NCI-H187 treated with DMSO at 0.1 percent for 48 hours (cell line): Measurements from ENCODE around the gene CD34.

Source experiments
- DNase-seq: peaks from one replicate; lab custom pipeline; 2025; lab: John Stamatoyannopoulos, UW

The CD34 gene

DNA sequence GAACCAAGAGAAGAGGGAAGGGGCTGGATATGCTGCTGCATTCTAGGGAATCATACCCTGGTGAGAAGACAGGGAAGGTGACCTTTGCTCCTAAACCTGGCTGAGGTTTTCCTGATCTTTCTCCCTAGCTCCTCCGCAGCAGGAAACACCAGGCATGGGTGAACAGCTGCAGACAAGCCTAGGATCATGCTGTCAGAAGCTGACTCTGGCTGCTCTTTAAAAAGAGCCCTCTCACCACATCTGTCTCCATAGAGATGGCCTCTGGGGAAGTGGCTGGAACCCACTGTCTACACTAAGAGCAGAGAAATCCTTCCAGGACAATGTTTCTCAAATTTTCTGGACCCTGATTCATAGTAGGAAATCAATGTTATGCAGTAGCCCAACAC lies 57.6 kb downstream of the CD34 start:
- no peak for DNase-seq

DNA sequence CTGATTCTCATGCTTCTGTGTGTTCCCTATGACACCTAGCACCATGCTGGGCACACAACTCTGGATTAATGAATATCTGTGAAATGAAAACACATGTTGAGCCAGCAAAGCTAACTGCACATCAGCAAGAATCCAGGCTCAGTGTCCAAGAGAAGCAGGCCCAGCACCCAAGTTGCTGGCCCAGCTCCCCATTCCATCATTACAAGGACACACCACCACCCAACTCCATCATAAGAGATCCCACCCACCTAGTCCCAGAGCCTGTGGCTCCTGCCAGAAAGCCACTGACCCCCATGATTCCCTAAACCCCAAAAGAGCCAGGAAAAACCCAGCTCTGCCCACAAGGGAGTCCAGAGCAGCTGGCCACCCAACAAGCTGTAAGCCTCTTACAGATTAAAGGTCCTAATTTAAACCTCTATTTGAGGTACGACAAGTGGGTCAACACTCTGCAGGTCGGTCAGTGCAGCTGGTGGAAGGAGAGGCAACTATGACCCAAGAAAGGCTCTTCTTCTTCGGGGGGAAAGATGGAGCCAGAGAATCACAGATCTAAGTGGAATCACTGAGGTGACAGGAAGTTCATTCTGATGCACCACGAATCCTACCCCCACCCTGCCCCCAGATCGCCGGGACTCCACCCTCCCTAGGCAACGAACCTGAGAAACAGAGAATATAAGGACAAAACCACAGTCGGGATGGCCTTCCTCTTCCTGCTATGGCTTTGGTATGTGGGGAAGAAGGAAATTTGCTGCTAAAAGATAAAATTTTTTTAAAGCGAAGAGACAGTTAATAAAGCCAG lies 58.2 kb downstream of the CD34 start:
- no peak for DNase-seq

DNA sequence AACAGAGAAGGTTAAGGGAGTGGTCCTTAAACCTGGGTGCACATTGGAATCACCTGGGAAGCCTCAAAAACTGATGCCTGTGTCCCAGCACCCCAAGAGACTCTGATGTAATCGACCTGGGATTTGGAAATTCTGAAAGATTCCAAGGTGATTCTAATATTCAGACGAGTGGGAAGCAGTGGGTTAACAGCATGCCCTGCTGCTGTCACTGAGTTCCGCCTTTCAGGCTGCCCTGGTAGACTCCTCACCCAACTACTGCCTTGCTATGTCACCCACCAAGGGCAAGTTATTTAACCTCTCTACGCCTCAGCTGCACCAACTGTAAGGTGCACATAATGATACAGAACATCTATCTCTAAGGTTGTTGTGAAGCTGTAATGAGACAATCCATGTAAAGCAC lies 59.2 kb downstream of the CD34 start:
- no peak for DNase-seq

DNA sequence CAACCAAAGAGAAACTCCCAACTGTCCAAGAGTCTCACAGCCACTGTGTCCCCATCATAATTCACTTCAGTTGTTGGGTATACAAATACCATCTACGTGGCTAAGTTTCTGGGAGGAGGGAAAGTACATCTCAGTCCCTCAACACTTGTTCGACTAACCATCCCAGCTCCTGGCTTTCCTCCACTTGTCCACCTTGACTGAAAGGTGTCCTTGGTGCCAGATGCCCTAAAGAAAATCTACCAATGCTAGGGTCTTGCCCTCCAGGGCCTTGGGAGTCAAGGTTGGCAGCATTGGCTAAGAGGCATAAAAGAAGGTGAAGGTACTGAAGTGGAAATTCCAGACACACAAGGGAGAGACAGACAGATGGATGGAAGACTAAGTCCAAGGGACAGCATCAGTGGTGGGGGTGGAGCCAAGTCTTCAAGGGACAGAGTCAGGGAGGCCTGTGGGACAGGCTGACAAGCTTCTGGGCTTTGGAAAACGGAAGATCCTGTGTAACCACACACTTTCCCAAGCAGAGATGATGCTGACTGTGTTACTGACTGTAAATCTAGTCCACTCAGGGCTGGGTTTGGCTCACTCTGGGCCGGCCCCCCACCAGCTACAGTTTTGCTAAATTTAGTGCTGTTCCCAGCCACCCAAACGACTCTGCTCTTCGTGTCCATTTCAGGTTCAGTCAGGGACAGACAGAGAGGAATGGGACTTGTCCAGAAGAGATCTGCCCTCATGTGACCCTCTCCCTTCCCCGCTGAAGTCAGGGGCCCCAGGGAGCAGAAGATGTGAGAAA lies 60.1 kb downstream of the CD34 start:
- DNase-seq: no peak

DNA sequence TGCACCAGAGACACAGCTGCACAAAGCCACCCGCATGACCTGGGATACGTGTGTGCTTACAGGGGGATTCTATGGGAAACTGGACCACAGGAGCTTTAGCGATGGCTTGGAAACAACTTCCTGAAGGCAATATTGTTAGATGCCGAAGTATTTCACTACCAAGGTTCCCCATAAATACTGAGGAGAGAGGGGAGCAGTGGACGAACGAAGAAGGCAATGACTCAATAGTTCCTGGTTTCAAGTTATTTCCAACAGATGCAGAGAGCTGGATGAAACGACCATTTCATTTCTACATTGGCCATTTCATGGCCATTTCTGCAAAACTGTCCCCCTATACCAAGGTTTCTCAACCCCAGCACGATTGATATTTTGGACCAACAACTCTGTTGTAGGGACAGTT lies 61.3 kb downstream of the CD34 start:
- no peak for DNase-seq

DNA sequence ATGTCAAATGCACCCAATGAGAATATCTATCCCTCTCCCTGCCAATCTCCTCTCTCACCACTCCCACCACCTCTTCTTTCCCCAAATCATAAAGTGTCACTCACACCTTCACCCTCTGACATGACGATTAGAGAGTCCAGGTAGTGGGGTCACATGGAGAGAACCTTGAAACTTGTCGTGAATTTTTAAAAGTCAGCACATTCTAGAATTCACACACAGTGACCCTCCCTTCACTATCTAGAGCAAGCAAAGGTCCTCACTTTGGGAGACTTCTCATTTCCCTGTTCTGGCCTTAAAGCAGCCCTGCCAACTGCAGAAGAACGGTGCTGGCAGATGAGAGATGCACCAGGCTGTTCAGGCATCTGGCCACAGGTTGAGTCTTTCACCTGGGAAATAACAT lies 61.9 kb downstream of the CD34 start:
- DNase-seq: no peak

DNA sequence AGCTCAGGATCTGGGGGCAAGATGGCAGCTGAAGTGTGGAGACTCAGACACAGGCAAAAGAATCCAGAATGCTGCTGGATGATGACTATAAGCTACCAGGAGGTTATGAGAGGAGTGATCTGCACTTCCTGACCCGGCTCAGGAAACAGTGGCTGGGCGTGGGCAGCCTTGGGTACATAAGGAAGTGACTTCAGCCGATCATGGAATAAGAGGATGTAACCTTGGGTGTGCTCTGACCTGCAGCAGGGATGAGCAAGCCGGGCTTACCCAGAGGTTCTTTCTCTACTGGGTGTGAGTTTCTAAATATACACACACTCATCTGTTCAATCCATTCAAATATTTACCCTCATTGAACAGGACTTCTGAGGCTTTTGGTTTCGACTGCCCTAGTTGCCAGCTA lies 62.7 kb downstream of the CD34 start:
- DNase-seq: no peak

DNA sequence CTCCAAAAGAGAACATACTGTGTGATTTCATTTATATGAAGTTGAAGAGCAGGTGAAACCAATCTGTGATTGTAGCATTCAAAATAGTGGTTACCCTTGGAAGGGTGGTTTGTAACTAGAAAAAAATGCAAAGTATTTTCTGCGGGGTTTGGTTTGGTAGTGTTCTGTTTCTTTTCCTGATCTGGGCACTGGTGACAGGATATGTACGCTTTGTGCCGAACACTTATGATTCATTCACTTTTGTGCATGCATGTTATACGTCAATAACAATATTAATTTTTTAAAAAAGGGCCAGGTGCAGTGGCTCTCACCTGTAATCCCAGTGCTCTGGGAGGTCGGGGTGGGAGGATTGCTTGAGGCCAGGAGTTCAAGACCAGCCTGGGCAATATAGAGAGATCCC lies 63.8 kb downstream of the CD34 start:
- no peak for DNase-seq

DNA sequence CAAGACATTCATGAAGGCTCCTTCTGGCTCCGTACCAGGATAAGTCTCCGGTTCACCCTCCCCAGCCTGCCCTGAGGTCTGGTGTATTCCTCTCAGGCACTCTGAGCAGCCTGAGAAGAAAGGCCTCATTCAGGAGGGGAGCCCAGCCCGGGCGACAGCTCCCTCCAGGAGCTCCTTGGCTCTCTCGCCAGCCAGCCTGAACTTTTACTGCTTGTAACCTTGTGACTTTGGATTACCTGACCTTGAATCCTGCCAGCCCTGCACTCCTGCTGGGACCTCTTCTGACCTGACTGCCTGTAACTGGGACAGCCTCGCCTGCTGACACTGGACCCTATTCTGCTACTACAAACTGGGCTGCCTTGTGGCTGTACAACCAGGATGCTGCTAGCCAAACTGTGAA lies 65.8 kb downstream of the CD34 start:
- DNase-seq: no peak

DNA sequence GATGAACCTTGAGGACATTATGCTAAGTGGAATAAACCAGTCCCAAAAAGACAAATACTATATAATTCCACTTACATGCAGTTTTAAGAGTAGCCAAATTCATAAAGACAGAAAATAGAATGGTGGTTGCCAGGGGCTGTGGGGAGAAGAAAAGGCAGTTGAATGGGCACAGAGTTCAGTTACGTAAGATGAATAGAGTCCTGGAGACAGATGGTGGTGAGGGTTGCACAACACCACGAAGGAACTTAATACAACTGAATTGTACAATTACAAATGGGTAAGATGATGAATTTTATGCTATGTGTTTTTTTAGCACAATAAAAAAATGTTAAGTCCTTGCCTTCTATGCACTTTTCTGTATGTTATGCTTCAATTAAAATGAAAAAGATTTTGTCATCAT lies 66.6 kb downstream of the CD34 start:
- no peak for DNase-seq

DNA sequence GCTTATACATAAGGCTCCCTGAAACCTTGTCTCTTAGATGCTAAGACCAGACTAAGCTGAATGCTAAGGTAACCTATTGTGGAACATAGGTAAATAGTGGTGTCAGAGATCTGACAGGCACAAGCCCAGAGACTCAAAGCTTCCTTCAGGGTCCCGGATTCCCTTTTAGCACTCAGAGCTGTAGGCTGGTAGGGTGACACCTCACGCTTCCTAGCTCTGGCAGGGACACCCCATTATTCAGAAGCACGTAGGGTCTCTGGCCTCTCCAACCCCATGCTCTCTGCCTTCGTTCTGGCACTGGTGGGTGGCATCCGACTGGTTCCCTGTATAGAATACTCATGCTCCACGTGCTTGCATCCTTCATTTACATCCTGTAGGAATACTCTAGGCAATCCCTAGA lies 68.4 kb downstream of the CD34 start:
- DNase-seq: no peak

DNA sequence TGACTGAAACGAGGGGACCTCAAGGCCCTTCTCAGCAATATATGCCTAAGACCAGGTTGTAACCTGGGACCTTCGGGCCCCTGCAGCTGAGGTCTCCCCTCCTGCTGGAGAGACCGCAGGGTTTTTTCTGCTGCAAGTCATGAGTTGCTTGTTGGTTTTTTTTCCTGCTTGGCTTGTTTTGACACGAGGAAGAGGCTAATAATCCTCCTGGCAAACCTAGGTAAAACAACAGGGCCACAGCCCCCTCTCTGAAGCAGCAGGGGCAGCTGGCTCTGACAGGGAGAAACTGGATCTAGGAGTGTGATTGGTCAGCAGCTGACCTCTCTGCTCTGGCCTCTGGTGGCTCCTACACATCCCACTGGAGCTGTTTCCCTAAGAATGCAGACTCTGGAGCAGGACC lies 69.0 kb downstream of the CD34 start:
- DNase-seq: no peak

DNA sequence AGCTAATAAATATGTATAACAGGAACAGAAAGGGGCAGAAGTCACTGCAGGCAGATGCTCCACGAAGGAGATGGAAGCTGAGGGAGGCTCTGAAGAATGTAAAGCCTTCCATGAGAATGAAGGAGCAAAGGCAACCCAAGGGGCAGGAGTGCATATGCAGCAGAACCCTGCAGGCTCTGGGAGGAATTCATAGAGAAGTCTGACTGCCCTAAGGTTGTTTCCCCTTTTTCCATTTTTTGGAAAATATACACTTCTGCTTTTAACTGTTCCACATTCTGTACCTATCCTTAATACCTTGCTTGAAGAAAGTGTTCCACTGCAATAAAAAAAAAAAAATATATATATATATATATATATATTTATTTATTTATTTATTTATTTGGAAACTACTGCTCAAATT lies 69.6 kb downstream of the CD34 start:
- DNase-seq: no peak

DNA sequence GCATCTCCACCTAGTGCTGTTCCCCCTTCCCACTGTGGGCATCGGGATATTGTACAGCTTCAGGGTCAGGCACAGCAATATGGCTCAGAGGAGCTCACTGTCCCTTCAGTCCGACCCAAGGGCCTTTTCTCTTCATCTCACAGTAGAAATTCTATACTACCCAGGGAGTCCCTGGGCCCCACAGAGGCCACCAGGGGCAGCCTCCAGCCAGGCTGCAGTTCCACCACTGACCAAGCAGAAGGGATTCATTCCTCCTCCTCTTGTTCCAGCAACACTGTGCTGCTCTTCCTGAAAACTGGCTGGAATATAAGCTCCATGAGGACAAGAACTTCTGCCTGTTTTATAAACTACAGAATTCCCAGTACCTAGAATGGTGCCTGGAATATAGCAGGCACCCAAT lies 70.5 kb downstream of the CD34 start:
- no peak for DNase-seq

DNA sequence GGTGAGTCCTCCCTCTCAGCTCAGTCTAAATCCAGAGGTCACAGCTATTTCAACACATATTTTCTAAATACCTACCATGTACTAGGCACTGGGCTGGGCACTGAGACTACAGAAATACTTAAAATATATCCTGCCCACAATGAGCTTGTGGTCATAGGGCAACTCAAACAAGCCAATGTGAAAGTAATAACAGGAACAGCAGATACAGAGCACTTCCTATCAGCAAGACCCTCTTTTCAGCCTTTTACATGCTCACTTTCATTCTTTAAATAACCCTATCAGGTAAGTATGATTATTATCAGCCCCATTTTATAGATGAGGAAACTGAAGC lies 71.9 kb downstream of the CD34 start:
- DNase-seq: no peak

DNA sequence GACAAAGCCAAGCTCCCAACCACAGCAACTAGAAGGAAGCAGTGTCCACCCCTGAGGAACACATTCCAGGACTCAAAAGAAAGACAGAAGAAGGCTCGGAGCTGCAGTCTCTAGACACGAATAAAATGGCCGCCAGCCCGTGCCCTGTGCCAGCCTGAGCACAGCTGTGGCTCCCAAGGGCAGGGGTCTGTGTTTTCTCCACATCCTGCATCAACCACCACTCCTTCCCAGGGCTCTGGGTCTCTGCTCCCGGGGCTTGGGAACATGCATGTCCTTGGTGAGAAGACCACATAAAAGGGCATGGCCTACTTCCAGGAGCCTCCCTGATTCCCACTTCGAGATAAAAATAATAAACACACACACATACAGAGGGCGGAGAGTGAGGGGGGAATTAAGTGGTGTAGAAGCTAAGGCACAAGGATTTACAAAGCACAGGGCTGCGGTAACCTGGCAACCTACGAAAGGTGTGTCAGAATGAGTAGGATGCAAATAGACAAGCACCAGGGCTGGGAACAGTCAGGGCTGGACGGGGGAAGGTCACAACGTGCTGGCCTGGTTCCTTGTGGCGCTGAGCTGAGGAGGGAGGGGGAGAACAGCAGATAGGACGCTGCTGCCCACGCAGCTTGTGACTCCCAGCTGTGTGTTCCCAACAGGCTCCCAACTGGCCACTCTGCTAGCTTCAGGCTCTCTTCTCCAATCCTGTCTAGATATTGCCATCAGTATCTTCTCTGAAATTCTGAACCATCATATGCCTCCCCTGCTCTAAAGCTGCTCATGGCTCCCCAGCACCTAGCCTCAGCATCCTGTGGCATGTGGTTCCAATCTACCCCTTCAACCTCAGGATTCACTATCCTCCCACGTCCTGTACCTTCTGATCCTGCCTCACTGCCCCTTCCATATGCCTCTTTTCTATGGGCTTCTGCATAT lies 72.5 kb downstream of the CD34 start:
- no peak for DNase-seq

DNA sequence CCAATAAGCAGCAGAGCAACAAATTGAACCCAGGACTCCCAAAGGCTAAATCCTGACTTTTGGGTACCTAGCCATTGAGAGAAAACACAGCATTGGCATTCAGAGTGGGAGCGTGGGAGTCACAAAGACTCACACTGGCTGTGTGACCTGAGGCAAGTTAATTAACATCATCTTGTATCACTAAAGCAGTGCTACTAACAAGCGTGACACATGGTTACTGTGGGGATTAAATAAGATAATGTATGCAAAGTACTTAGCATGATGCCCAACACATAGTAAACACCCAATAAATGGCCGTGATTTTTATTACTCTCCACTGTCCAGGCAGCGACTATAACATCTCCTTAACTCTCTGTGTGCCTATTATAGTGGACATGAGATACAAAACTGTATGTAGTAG lies 73.3 kb downstream of the CD34 start:
- no peak for DNase-seq

DNA sequence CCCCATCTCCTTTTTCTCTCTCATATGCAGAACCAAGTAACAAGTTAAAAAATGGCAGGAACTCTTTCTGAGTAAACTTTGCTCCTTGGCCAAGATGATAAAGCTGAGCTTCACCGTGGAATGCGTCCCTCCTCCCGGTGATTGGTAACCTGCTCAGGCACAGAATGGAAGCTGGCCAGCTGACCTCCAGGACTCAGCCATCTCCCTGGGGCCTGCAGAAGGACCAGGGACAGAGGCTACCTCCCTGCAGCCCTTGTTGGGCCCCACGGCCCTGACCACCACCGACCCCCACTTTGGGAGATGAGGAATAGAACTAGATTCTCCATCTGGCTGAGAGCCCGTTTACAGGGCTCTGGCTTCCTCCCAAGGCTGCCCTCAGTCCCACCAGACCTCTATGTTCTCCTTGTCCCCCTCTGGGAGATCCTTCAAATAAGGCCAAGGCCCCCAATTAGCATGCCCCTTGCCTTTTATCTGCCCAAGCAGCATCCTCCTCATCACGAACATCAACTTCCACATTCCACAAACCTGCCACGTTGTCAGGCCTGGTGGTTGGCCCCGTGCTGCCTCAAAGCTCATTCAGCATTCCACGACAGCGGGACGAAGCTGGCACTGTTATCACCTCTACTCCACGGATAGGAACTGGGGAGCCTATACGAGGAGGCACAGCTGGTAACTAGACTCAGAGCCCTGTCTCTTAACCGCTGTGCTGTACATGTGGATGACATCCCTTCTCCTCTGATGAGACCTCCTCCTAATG lies 74.2 kb downstream of the CD34 start:
- DNase-seq: no peak

DNA sequence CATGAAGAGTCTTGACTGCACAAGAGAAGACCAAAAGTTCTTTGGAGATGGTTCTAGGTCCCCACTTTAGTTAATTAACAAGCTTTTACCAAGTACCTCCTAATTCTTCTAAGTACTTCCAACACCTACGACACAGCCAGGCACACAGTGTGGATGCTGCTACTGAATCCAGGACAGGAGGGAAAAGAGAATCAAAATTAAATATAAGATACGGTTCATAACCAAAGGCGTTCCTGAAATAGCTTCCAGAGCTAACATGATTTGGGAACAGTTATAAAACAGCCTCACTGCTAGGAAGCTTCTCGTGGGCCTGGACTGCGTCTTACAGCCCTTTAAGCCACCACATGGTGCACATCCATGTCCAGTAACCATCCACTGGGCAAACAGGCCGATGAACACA lies 75.0 kb downstream of the CD34 start:
- DNase-seq: no peak

DNA sequence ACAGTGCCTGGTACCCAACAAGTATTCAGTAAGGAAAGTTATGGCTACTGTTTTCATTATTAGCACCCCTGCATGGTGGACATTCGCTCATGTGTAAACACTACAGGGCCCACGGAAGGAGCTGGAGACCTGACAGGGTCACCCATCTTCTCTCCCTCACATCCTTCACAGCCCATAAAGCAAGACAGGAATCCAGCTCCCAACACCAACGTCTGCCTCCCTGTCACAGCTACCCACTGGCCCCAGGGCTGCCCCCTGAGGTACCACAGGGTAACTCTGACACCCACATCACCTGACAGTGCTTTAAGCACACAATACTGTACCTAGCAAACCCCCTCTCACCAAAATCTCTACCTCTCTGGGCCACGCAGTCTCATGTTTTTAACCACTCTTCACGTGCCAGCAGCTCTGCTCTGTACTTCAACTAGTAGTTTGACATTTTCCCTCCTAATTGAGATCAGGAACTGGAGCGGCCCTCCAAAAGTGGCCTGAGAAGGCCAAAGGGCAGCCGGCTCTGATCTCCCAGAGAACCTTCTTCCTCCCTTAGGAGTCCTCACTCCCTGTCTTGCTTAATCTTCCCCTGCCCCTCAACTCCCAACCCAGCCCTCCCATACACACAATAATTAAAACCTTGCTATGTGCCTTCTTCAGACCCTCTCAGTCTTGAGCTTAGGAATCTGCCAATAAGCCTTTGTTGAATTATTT lies 76.8 kb downstream of the CD34 start:
- DNase-seq: no peak

DNA sequence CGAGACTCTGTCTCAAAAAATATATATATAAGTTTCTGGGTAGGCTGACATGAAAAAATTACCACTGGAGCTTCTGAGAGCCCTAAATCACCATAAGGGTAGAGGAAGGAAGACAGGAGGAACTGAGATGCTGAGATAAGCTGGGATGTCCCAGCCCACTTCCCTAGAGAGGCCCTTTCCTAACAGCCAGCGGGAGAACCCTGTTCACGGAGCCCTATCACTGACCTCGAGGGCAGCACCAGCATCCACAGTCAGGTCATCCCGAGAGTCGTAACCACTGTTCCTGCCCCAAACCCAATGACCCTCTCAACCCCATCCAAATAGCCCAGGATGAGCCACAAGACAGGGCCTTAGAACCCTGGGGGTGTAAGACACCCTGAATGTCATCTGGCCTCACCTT lies 77.5 kb downstream of the CD34 start:
- no peak for DNase-seq
